ENCODE results near the gene ANKRD12.

- TF ChIP-seq CTCF (IDR thresholded peaks at IDR 0.05; ENCODE audit: low read depth, low read length, missing input control) (no peak), JUND (IDR thresholded peaks at IDR 0.05) (no peak), ATF3 (IDR thresholded peaks at IDR 0.05) (no peak), RAD21 (IDR thresholded peaks at IDR 0.05) (no peak), YY1 (IDR thresholded peaks at IDR 0.05) (no peak), TAF1 (conservative IDR thresholded peaks at IDR 0.05) (no peak), SP1 (IDR thresholded peaks at IDR 0.05) (no peak), MAX (IDR thresholded peaks at IDR 0.05) (no peak), GABPA (IDR thresholded peaks at IDR 0.05 in 1 of 2, conservative IDR thresholded peaks at IDR 0.05 in 1 of 2) (no peak), REST (IDR thresholded peaks at IDR 0.05) (no peak)
Observed at GRCh38 chr18:9240270-9240669, 103.7 kb downstream of the ANKRD12 start.

All from liver (tissue), 3 donors.